Daoy (cell line): ENCODE data around the gene MSN. TPM values are rescaled to one million over a fixed set of nuclear protein-coding genes. Genes with fewer than 3 reads are reported as not detected.
A peak's percentile ranks its signal among the peaks of the same experiment; 100 is the strongest.

Source experiments
- DNase-seq: peaks from one replicate; pipeline ENCODE4 v3.0.0-alpha.2; 2015; ENCODE audit warnings: low read depth
- total RNA-seq: library from RNA; depleted of rRNA; stranded (reverse); fragments of >200 nt; shearing (Covaris generic); gene quantifications from 2 replicates; pipeline ENCODE4 v1.2.3, GENCODE V29; 2014

The MSN gene
- total RNA-seq, 1 experiment from 2014 or later: 316 TPM

DNA sequence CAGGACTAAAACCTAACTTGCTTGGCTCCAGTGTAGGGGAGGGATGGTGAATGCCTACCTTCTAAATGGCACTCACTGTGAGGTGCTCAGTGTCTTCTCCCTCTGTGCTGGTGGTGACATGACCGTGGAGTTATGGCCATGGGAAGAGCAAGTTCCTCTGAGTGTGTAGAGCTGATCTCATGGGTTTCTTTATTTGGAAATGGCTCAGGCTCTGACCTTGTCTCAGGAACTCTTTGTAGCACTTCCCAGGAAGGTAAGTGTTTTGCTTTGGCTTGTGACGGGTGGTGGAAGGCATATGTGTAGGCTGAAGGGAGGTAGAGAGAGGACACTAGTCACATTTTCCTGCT is 6.4 kb downstream of the MSN start:
- DNase-seq: no peak

DNA sequence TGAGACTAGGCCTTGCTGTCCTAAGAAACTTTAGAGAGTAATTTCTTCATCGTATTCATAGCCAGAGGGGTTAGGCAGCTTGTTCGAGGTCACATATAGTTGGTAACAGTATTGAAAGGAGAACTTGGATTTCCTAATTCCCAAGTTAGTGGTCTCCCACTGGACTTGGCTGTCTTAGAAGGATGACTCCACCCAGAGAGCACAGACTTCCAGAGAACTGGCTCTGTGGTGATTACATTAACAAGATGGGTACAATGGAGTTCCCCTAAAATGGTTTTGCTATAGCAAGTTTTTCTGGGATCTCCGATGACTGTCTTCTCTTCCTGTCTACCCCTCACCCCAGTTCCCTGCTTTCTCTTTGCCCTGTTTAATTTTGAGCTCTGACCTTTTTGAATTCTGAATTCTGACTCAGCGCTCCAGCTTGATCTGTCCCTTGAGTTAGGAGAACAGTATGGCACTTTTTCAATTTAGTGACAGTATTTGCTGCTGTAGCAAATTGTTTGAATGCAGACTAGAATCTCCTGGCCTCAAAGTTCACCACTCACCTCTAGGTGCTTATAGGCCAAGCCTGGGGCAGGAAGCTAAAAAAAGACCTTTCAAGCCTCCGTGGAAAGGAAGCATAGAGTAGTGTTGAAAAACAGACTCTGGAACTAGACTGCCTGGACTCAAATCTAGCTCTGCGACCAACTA is 6.9 kb downstream of the MSN start:
- DNase-seq: no peak

DNA sequence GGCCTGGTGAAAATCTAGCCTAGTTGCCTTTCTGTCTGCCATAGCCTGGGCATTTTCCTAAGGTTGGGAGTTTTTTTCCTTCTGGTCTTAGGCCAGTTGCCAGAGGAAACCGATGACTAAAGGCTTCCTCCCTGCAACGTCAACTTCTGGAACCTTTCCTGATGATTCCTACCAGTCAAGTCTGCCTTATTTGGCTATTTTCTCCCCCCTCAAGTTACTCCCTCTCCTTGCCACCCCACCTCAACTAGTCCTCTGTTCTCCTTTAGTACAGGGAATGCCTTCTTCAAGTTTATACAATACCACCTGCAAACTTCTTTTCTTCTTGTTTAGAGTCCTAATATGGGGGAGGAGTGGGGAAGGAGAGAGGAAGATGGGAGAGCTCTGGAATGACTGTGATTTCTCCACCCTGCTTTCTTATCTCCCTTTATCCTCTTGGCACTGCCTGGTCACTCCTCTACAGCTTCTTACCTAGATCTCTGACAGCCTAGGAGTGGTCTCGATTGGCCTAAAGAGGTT is 10.6 kb downstream of the MSN start:
- peak; percentile 83 for DNase-seq

DNA sequence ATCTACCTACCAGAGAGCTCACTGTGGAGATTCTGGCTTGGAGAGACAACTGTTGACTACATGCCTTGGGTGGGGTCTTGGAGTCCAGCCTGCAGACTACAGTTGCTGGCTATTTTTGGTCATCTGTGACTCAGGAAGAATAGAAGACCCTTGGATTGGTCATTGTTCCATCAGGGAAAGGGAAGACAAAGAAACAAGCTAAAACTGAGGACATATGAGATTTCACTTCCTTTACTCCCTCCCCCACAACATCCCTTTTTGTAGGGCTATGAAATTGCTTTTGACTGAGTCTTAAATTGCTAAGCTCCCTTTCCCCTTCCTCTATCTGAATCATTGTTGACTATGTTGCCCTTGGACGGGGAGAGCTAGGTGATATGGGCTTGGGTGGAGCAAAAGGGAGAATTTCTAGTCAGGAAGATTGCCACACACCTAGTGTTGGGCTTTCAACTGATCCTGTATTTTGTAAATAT is 11.7 kb downstream of the MSN start:
- peak; percentile 59 for DNase-seq

DNA sequence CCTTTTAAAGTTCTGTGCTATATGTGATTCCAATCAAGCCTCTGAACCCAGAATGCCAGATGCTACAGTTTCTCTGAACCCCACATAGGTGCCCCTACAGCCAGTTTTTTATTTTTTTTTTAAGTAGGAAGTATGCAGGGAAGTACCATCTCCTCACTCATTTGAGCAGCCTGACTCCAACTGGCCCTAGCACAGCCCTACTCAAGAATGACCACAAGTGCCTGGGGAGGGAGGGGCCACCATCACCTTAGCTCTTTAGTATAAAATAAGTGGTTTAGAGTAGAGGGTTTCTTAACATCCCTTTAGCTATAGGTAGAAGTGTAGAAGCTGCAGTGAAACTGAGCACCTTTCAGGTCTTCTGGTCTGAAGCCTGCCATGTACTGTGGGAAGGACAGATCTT is 14.4 kb downstream of the MSN start:
- DNase-seq: no peak

DNA sequence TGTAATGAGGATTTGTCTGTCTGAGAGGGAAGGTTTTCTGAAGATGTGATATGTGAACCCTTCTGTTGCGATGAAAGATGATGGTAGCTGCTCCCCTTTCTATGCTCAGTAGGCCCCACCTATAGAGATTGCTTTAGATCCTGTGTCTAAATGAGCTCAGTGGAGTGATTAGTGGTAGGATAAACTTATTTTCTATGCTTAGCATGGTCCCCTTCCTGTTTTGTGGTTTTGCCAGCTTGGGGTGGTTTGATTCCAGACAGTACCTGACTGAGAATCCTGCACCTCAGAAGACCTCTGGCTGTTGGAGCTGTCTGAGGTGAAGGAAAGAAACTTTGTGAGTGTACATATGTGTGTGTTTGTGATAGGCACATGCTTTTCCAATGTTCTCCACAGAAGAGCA is 17.7 kb downstream of the MSN start:
- no peak for DNase-seq

DNA sequence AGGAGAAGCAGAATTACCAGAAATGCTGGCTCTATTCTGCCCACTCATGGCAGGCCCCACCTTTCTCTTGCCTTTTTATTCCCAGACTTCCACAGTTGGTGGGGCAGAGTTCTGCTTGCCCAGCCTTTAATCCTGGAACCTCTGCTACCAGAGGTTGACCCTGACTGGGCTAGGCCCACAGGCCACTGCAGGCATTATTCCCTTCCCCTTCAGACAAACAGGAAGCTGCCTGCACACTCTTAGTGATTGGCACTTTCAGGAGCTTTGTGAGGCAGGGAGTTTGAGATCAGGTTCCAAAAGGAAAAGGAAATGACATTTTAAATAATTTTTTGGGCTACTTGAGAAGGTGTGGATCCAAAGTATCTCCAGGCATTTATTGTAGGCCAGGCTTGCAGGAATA is 18.8 kb downstream of the MSN start:
- DNase-seq: no peak

DNA sequence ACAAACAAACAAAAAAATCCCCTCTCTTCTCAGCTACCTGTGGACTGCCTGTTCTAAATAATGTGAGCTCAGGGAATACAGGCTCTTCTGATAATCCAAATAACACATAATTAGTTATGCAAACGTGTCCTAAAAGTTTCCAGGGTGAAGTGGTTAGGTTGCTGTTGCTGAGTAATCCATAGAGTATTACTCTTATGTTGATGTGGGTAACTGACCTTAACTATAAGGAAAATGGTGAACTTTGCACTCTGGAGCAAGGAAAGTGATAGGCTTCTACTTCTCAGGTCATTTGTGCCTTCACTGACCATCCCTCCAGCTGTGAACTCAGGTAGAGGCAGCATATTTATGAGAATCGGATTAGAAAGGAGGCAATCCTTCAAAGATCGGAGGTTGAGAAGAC is 19.9 kb downstream of the MSN start:
- DNase-seq: no peak

DNA sequence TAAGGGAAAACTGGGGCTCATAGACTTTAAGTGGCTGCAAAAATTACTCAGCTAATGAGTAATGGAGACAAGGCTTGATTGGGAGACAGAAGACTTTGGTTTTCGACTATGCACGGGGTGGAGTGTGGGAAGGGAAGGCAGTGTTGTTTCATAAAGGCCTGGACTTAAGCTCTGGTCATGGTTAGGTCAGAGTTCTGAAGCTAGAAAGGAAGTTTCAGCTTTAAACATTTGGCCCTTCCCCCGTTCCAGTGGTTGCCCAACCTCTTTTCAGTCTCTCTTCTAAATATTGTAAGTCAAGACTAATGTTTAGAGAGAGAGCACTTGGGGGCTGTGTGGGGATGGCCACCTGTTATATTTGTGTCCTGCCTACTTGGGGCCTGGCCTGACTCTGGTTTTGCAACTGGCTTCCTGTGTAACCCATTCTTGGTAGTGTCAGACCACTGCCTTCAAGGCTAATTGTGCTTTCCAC is 21.0 kb downstream of the MSN start:
- DNase-seq: no peak

DNA sequence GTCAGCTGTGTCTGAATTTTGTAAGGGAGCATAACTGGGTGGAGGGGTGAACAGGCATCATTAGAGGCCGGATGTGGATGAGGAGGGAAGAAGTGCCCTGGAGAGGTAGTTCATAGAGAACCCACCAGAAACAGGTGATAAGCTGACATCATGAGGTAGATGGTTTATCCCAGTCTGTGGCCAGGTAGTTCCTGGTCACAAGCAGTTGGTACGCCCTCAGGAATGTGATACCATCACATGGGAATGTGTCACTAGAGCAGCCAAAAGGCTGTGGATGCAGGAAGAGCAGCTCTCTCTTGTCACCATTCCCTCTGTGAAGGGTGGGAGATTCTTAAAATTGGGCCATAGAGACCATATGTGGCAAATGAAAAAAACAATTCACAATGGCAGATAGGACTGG is 21.9 kb downstream of the MSN start:
- DNase-seq: no peak

DNA sequence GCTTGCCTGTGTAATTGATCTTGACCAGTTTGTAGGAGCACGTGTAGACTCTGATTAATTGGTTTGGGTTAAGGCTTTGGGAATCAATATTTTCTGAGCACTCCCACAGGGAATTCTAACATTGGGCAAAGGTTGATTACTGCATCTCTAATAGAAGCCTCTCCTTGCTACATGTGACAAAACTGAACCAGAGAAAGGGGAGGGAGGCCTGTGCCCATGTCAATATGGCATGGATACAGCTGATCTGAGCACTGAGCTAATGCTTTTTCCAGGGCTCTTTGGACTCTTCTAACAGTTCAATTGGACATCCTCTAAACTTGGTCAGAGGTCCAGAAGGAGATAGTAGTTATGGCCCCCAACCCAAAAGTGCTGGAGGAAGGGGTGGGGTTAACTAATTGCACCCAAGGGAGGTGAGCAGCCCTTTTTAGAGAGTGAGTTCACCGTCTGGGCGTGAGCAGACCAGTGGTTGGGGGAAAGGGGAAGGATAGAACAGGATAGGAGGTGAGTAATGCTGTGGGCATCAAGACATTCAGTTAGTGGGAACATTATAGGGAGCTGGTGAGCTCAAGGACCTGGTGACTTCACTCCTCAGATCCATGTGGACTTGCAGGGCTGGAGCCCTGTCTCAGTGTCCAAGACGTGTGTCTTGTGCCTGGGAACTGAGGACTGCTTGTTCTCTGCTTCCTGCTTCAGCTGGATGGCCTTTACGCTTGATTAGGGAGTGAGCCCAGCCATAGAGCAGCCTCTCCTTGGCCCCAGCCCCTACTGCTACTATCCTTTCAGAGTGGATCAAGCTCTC is 22.8 kb downstream of the MSN start:
- peak; percentile 83 for DNase-seq

DNA sequence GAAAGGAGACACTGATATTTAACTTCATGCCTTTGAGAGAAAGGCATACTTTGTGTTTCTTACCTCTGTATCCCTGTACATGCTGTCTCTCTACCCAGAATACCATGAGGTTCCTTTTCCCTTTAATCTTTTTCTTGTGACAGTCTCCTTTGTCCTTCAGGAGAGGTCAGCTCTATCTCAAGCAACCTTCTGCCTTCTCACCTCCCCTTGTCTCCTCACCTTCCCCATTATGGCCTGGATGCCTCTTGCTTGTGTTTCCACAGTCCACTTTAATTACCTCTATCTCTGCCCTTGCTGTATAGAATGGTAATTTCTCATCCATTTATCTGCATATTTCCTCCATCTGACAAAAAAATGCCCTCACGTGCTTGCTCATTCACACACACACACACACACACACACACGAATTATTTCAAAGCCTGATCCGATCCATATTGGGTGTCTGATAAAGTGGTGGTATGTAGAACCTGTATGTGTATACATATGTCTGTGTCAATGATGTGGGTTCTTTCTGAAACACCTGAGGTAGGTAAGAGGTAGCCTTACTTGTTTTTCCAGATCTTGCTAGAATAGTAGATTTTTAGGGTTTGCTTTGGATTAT is 28.5 kb downstream of the MSN start:
- no peak for DNase-seq

DNA sequence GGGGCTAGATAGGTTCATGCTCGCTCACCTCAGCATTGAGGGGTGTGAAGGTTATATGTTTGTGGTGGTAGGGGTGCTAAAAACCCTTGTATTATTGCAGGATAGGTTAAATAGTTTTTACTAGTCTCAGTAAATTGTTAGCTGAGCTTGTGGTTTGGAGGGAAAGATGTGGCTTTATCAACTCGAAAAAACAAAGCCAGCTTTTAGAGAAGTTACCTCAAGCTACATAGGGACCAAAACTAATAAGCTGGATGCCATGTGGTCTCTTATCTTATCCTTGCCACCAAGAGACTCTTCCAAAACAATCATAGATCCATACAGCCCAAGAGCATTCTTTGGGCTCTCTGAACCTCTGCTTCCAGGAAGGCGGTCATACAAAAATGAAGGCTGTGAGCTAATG is 29.2 kb downstream of the MSN start:
- DNase-seq: no peak

DNA sequence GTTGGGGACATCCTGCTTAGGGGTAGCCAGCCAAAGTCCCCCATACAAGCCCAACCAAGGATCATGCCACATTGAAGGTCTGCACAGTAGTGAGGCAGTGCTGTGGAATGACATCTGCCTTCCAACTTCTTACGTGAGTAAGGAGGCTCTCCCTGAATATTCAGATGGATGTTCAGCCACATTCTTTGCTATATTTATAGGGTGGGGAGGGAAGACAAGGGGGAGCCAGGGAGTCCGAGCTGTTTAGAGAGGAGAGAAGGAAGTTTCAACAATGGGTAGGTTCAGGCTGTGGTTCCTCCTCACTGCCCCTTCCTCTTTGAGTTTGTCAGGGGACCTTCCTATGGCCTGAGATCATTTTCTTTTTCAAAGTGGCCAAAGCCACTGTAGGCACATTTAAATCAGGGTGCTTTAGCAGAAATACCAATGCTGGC is 29.8 kb downstream of the MSN start:
- no peak for DNase-seq

DNA sequence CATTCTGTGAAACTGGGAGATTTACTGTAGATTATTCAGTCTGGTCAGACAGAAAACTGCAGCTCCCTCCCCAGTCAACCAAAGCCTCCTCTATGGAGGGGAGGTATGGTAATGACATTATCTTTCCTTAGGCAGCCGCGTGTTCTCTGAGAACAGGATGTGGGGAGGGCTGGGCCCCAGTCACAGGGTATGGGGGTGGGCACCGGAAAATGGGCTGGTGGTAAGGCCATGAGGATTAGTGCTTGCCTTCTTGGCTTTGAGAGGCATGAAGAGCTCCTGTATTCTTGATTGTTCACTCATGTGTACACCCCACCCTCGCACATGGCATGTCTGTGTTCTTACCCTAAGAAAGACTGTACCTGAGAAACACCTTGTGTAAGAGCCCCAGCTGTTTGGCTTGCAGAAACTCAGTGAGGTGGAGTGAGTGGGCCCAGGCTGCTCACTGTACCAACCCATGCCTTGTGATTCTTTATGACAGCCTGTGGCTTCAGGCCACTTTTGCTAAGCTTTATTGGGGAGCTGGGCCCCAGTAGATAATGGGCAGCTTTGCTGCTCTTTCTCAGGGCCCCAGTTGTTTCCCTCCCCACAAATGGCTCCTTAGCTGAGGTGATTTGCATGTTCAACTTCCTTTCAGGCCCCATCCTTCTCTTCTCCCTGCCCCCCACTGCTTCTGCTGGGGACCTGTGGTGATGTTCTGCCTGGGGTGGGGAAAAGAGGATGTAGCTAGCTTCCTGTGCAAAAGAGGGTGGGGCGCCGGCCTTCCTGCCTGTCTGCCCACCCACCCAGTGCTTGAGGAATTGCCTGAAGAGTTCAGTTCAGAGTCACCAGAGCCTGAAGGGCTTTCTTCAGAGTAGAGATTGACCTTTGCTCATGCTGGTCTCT is 30.7 kb downstream of the MSN start:
- DNase-seq: peak; percentile 63

DNA sequence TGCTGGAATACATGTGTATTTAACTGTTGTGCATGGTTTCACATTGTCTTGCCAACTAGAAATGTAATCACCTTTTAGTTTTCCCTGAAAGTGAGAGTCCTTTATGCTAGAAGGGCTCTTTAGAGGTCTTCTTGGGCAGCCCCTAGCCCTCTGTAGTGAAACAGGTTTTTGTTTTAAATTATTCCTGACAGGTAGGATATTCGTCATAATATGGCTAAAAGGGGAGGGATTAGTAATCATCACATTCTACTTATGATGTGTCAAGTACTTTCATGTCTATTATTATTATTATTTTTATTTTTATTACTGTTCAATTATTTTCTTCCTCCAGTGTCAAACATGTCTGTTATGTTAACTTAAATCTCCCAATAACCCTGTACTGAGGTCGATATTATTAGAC is 35.5 kb downstream of the MSN start:
- DNase-seq: no peak

DNA sequence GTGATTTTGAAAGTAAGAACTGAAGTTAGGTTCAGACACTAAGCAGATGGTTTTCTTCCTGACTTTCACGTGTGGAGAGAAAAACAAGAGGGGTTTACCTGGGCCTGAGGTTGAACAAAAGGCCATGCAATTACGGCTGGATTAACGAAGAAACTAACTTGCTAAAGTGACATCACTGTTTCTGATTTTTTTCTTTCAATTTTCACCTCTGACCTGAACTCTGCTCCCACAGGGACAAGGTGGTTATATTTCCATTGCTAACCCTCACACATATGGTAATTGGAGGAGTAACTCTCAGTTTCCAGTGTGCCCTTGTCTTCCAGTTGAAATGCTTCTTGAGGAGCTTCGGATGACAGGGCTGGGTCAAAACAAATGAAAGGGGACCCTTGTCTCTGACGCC is 38.0 kb downstream of the MSN start:
- no peak for DNase-seq

DNA sequence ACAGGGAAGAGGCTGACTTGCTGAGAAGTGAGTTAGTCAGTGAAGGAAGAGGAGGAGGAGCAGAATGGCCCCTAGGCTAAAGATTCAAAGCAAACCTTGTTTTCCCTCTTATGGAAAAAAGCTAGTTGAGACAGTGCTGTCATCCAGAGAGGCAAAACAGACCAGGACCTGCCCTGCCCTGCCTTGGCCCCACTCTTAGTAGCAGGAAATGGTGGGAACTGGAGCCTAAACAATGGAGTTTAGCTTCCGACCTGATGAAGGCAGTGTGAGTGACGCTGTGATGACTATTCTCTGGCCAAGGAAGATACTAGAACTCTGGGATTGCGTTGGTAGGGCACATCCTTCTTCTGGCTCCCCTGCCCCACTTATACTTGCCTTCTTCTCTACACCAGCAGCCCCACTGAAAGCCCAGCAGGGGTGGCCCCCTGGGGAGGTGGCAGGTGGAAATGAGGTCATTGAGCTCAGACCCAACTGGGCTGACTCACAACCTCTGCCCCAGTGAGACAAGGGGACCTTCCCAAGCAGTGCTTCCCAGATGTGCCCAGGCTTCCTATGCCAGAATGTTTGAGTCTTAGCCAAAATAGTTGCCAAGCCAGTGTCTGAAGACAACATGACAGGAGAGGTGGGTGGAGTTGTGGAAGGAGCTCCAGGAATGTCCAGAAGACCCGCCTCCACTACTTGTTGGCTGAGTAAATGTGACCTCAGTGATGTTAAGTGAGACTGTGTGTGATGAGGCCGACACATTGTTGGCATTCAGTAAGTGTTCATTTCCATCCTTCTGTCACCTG is 38.8 kb downstream of the MSN start:
- peak; percentile 94 for DNase-seq

DNA sequence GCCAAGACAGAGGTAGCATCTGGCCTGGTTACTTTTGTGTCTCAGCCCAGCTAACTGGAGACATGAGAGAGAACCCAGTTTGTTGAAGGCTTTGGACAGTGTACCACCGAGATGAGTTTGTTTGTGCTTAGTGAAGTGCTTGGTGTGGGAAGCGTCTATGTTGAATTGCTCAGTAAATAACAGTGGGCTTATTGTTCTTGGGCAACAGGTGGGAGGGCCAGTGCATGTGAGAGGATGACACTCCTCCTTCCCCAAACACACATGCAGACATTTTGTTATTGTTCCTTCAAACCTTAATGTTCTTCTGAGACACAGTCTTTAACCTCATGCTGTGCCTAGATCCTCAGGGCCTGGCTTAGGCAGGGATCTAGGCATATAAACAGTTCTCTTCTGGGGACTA is 39.7 kb downstream of the MSN start:
- no peak for DNase-seq

DNA sequence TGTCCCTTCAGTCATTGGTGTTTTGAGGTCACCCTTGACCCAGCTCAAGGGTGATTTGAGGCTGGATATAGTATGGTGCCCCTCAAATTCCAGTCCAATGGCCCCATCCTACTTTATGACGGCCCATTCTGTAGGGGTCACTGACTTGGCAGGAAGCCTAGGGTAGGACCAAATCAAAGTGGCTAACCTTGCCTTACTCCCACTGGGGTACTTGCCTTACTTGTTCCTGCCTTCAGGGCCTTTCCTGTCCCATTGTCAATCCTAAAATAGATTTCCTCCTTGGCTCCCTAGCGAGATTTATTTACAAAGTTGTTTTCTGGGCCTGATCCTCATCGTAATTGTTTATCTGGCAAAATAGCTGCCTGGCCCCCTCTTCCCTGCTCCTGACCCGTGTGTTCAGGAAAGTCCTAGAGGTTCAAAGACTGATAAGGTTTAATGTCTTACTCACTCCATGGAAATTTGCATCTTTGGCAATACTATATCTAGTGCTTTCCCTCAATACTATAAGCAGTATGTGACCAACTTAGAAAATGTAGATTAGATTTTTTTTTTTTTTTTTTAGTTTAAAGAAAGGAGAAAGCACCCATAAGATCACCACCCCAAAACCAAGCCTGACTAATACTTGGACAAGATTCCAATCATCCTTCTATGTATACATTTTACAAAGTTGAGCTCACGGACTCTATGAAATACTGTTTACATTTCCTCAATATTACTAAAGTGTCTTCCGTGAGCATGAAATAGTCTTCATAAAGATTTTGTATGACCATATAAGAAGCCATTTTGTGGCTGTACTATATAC is 44.8 kb downstream of the MSN start:
- no peak for DNase-seq
